GM21723 (cell line): ENCODE results near the gene CTIF.

Source experiments
- ATAC-seq: cut with Tn5 transposase; IDR thresholded peaks from one replicate; pipeline ENCODE4 v1.9.1; 2021; ENCODE audit warnings: mild to moderate bottlenecking, moderate library complexity; ENCODE audit not compliant: unreplicated experiment

CTIF gene

GRCh38 chr18:48794251-48794970 is 255.6 kb downstream of the CTIF start:
- no peak for ATAC-seq

- ATAC-seq: no peak
Observed at GRCh38 chr18:48795696-48796095, 256.9 kb downstream of the CTIF start.

GRCh38 chr18:48796491-48797205 is 257.8 kb downstream of the CTIF start:
- ATAC-seq: no peak

GRCh38 chr18:48797841-48798255 is 259.0 kb downstream of the CTIF start:
- no peak for ATAC-seq

GRCh38 chr18:48798334-48799245 is 259.8 kb downstream of the CTIF start:
- ATAC-seq: no peak

GRCh38 chr18:48799724-48800315 is 261.0 kb downstream of the CTIF start:
- no peak for ATAC-seq

- ATAC-seq: no peak
Observed at GRCh38 chr18:48800466-48800865, 261.6 kb downstream of the CTIF start.

GRCh38 chr18:48800876-48801727 is 262.3 kb downstream of the CTIF start:
- ATAC-seq: peak; percentile 59

GRCh38 chr18:48801728-48802542 is 263.1 kb downstream of the CTIF start:
- ATAC-seq: no peak

- ATAC-seq: no peak
Observed at GRCh38 chr18:48802543-48803290, 263.9 kb downstream of the CTIF start.

GRCh38 chr18:48803518-48803917 is 264.7 kb downstream of the CTIF start:
- ATAC-seq: no peak

- no peak for ATAC-seq
Observed at GRCh38 chr18:48803951-48804855, 265.4 kb downstream of the CTIF start.

GRCh38 chr18:48804856-48805610 is 266.2 kb downstream of the CTIF start:
- ATAC-seq: no peak

- ATAC-seq: no peak
Observed at GRCh38 chr18:48805826-48806535, 267.1 kb downstream of the CTIF start.

- no peak for ATAC-seq
Observed at GRCh38 chr18:48806551-48807261, 267.9 kb downstream of the CTIF start.

- no peak for ATAC-seq
Observed at GRCh38 chr18:48808476-48808875, 269.6 kb downstream of the CTIF start.
